Spleen (tissue), 7 donors: Measurements from ENCODE around the gene SFT2D1.

Source experiments
- POLR2A ChIP-seq, 3 donors: fragments of 450-650 bp; IDR thresholded peaks; one replicate each; pipeline ENCODE4 v1.5.1; 2017; ENCODE audit warnings: antibody characterized with exemption in 3 of 3, mild to moderate bottlenecking in 1 of 3
- POLR2AphosphoS5 ChIP-seq, 3 donors: sonication (generic); formaldehyde crosslinking; IDR thresholded peaks; one replicate each; pipeline ENCODE4 v1.5.1; 2017; ENCODE audit warnings: antibody characterized with exemption in 3 of 3
- TF ChIP-seq, protein P1 (sequence below), 11 experiments: fragments of 200-600 bp in 7 of 11; fragments of 450-650 bp in 4 of 11; sonication (generic) in 4 of 11; IDR thresholded peaks in 8 of 11; conservative IDR thresholded peaks in 3 of 11; 1 replicate in 7 of 11; 2 replicates in 4 of 11; pipeline versions ENCODE4 v1.4.0 to v1.8.0; 2016 to 2021; ENCODE audit warnings: antibody characterized with exemption in 11 of 11, inconsistent platforms in 4 of 11, mild to moderate bottlenecking in 1 of 11
- donor health status: DM: no; HTN: no; CAD: no; lungs with moderate emphysema.
- donor health status: DM: no; HTN: no; CAD: no.
- donor health status: DM: no; HTN: no; CAD: no.

DNA sequence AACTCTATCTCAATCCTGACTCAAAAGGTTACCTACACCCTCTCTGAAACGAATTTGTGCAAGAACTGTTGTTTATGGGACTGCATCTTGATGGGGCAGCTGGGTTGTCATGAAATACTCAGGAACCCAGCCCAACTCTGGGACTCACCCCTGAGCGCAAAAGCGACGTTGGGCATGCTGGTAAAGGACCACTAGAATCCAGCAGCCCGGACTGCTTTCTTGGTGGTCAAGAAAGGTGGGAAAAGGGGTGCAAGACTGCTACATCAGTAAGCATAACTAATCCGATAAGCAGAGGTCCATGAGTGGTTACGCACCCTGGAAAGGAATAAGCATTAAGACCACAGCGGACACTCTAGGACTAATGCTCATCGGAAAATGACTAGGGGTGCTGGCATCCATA, 27.9 kb downstream of the SFT2D1 start:
- TF ChIP-seq, protein P1, sequence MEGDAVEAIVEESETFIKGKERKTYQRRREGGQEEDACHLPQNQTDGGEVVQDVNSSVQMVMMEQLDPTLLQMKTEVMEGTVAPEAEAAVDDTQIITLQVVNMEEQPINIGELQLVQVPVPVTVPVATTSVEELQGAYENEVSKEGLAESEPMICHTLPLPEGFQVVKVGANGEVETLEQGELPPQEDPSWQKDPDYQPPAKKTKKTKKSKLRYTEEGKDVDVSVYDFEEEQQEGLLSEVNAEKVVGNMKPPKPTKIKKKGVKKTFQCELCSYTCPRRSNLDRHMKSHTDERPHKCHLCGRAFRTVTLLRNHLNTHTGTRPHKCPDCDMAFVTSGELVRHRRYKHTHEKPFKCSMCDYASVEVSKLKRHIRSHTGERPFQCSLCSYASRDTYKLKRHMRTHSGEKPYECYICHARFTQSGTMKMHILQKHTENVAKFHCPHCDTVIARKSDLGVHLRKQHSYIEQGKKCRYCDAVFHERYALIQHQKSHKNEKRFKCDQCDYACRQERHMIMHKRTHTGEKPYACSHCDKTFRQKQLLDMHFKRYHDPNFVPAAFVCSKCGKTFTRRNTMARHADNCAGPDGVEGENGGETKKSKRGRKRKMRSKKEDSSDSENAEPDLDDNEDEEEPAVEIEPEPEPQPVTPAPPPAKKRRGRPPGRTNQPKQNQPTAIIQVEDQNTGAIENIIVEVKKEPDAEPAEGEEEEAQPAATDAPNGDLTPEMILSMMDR (IDR thresholded peaks at IDR 0.05 in 8 of 11, conservative IDR thresholded peaks at IDR 0.05 in 3 of 11): no peak
- TF ChIP-seq POLR2A (IDR thresholded peaks at IDR 0.05) (no peak), POLR2AphosphoS5 (IDR thresholded peaks at IDR 0.05) (no peak)
